Activated CD8-positive, alpha-beta memory T cell treated with anti-CD3 and anti-CD28 coated beads for 36 hours (primary cell): ENCODE results near the gene CHRDL2. TPM values are rescaled to one million over a fixed set of nuclear protein-coding genes. Genes with fewer than 3 reads are reported as not detected.
"Not testable (repeated sequence)": the region's sequence is repeated elsewhere in the genome, so short reads cannot be mapped to it uniquely, and the experiment has no call there.

Experiments
- CTCF ChIA-PET: fragments of 350-600 bp; sonication (Branson Sonifier 250); formaldehyde crosslinking; loops from one replicate; lab custom pipeline; 2021; ENCODE audit warnings: antibody characterized with exemption; lab: Charles Lee
- POLR2A ChIA-PET: fragments of 350-600 bp; sonication (Branson Sonifier 250); formaldehyde crosslinking; loops from one replicate; lab custom pipeline; 2021; ENCODE audit warnings: antibody characterized with exemption; lab: Charles Lee
- total RNA-seq, 2 experiments: library from RNA; stranded (reverse); gene quantifications; one replicate each; pipeline ENCODE4 v1.2.3, GENCODE V29; 2021

CHRDL2 gene
- total RNA-seq, 2 experiments from 2014 or later = not detected

DNA sequence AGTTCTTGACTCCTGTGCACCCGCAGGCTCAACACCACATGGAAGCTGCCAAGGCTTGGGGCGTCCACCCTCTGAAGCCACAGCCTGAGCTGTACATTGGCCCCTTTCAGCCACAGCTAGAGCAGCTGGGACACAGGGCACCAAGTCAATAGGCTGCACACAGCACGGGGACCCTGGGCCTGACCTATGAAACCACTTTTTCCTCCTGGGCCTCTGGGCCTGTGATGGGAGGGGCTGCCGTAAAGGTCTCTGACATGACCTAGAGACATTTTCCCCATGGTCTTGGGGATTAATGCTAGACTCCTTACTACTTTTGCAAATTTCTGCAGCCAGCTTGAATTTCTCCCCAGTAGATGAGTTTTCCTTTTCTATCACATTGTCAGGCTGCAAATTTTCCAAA is 72.1 kb downstream of the CHRDL2 start:
- CTCF ChIA-PET, POLR2A ChIA-PET: not testable (repeated sequence)

DNA sequence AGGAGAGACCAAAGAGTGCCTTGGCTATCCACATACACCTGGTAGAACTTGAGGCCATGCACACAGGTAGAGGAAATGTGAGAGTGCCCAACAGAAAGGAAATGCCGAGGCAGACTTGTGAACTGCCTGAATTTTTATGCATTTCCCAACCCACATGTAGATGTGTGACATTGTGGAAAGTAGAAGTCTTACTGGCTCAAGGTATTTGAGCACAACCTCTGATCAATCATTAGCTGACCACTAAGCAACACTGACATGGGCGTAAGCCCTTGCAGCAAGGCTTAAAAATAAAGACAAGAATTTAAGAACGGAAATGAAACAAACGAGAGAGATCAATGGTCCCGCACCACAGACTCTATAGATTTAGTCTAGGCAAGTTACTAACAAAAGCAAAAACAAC is 76.2 kb downstream of the CHRDL2 start:
- ChIA-PET CTCF (no interaction called here), POLR2A (no interaction called here)

- ChIA-PET POLR2A (no interaction called here), CTCF (interaction anchor here (0.5 kb wide), 1 partner anchor 158 kb away, joined by 3 read pairs; no protein-coding TSS in a partner anchor)
These were observed 80.7 kb downstream of the CHRDL2 start for GRCh38 chr11:74650498-74650897.

DNA sequence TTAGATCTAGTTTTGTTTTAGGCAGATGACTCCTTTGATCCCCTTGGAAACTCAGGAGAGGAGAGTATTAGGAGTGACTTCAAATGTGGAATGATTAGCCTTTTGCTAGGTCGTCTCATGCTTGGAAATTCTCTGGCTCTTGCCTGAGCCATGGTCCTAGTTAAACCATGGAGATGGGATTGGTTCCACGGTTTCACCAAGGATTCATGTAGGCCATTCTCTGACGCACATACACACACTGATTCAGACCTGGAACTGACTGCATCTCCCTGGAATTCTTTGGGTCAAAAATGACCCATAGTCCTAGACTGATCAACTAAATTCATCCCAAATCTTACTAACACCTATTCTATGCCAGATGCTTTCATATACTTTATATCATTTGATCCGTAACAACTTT is 82.3 kb downstream of the CHRDL2 start:
- ChIA-PET POLR2A (no interaction called here), CTCF (no interaction called here)

DNA sequence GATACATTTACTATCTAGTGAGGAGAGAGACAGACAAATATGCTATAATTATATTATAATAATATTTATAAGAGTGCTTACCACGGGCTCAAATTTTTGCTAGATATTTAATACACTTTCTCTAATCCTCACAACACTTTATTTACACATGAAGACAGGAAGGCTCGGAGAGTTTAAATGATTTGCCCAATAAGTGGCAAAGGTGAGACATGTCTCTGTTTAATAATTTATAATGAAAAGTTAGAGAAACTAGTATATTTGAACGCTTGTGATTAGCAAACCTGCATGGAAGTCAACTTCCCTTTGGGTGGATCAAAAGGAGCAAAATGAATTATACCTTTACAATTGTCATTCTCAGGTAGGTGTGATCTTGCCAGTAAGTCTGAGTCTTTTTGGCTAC is 83.4 kb downstream of the CHRDL2 start:
- CTCF ChIA-PET = no interaction called here
- POLR2A ChIA-PET = no interaction called here

DNA sequence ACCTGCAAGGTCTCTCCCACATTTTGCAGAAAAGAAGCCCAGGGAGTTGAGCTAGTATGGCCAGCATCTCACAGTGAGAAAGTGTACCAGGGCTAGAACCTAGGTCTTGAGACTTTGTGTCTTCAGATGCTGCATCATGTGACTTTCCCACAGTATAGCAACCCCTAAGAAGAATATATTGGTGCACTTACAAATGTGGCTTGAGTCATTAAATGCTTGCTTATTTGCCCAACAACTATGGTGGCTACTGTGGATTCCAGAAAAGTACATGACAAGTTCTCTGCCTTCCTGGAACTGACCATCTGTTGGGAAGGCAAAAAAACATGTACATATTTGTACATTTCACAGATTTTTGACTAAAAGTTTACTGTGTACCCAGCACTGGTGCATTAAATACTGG is 83.8 kb downstream of the CHRDL2 start:
- ChIA-PET CTCF (no interaction called here), POLR2A (no interaction called here)

DNA sequence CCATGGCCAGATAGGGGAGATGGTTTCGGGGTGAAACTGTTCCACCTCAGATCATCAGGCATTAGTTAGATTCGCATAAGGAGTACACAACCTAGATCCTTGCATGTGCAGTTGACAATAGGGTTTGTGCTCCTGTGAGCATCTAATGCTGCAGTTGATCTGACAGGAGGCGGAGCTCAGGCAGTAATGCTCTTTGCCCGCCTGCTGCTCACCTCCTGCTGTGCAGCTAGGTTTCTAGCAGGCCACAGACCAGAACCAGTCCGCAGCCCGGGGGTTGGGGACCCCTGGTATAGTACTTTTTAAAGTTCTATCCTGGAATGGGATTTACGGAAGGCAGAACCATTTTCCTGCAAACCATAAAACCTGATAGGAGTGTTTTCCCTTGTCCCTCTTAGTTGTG is 84.3 kb downstream of the CHRDL2 start:
- CTCF ChIA-PET = no interaction called here
- POLR2A ChIA-PET = no interaction called here

Other genes starting within 250 kb of the CHRDL2 start
- gene LIPT2, start 237.7 kb downstream of the CHRDL2 start, total RNA-seq = 1 to 10 TPM; 3.5 to 4.9 TPM
- gene POLD3, start 138.8 kb downstream of the CHRDL2 start, total RNA-seq = 10 to 100 TPM; 58.1 to 59.5 TPM
- gene RNF169, start 17.4 kb upstream of the CHRDL2 start, total RNA-seq = 10 to 100 TPM; 11.9 to 12.3 TPM
- gene XRRA1, start 217.7 kb upstream of the CHRDL2 start, total RNA-seq = 10 to 100 TPM; 31.0 to 34.6 TPM
- gene SPCS2, start 217.8 kb upstream of the CHRDL2 start, total RNA-seq = 100 to 1,000 TPM; 145 to 159 TPM